ENCODE results near the gene REXO1. TPM values are rescaled to one million over a fixed set of nuclear protein-coding genes. Genes with fewer than 3 reads are reported as not detected.

Gene REXO1
- total and polyA plus RNA-seq, 2 of the 8 experiments (the other 6 are each of a cell fraction or from before 2014, with no cell fraction given): 42.4 to 44.3 TPM

GRCh38 chr19:1807695-1808394, 40.4 kb downstream of the REXO1 start:
- H4K5ac ChIP-seq (ENCODE audit: insufficient read length, low read depth, low read length): no peak overlapping the region
- 87% methylated on average over 30 of the region's 30 CpGs; no CpG with 5 or more reads in 1 of the 2 experiments for WGBS, 2 experiments (ENCODE audit: extremely low coverage in 1 of 2, insufficient coverage in 1 of 2, insufficient read length in 1 of 2, insufficient replicate concordance in 2 of 2, low coverage in 1 of 2, low lambda C conversion rate in 2 of 2, missing lambda C conversion rate in 1 of 2)
- CTCF ChIA-PET (ENCODE audit: partially characterized antibody): interaction anchor here (0.6 to 6.2 kb wide), 8 partner anchors 12 to 187 kb away, joined by 3 to 73 read pairs (median 4); no protein-coding TSS in a partner anchor
- no peak overlapping the region for H3K4me3 ChIP-seq (ENCODE audit: extremely low read depth in 1 of 4, insufficient read depth in 2 of 4, low read depth in 3 of 4, low read length in 4 of 4)
- H3K23ac ChIP-seq (ENCODE audit: insufficient read length): no peak overlapping the region
- H3K14ac ChIP-seq (ENCODE audit: insufficient read length): no peak overlapping the region
- H3K56ac ChIP-seq (replicated peaks; ENCODE audit: insufficient read length, low read depth, low read length): no peak overlapping the region
- DNase-seq (ENCODE audit: low read depth in 1 of 2, low spot score in 2 of 2): no peak
- no peak overlapping the region for H2AFZ ChIP-seq (ENCODE audit: low read length)
- H3K4ac ChIP-seq (replicated peaks; ENCODE audit: insufficient read length, low read depth, low read length): no peak overlapping the region
- no peak overlapping the region for H2BK15ac ChIP-seq (ENCODE audit: low read length)
- no peaks in the 10 kb centered on the region for H3K79me2 ChIP-seq (ENCODE audit: control insufficient read depth in 1 of 2, insufficient read depth in 2 of 2, low read length in 2 of 2)
- H3K27ac ChIP-seq (ENCODE audit: low read depth, low read length): no peak overlapping the region
- H3K4me2 ChIP-seq (ENCODE audit: insufficient read depth in 1 of 2, low read depth in 2 of 2, low read length in 2 of 2): no peak overlapping the region
- H2BK20ac ChIP-seq (ENCODE audit: low read length): no peak overlapping the region
- H3K18ac ChIP-seq (ENCODE audit: extremely low read depth, low read length): no peak overlapping the region
- H2BK120ac ChIP-seq (replicated peaks; ENCODE audit: low read depth, low read length): no peak overlapping the region
- H4K91ac ChIP-seq (replicated peaks; ENCODE audit: insufficient read length, low read length): no peak overlapping the region
- H2BK12ac ChIP-seq (ENCODE audit: low read depth, low read length): no peak overlapping the region
- H3K4me1 ChIP-seq (replicated peaks in 1 of 4; ENCODE audit: control insufficient read depth in 3 of 4, insufficient read depth in 4 of 4, low read length in 3 of 4): no peaks in the 10 kb centered on the region; a peak in 1 of 7 replicates
- H4K20me1 ChIP-seq (replicated peaks in 1 of 2; ENCODE audit: control insufficient read depth in 1 of 2, insufficient read depth in 2 of 2, low read length in 2 of 2): no peaks in the 10 kb centered on the region
- peaks cover 0 to 6% (median 0%) of the 10 kb centered on the region in 4 experiments; a peak in 3 of 7 replicates for H3K27me3 ChIP-seq (replicated peaks in 1 of 4; ENCODE audit: control insufficient read depth in 3 of 4, extremely low read depth in 1 of 4, insufficient read depth in 3 of 4, low read length in 3 of 4)
- FAIRE-seq: no peak
- H2AK5ac ChIP-seq (ENCODE audit: low read depth, low read length): no peak overlapping the region
- H3K79me1 ChIP-seq (ENCODE audit: low read depth, low read length): no peaks in the 10 kb centered on the region; the same call in 1 of the 2 replicates
- H3K23me2 ChIP-seq (ENCODE audit: low read depth, low read length): peaks cover 2% of the 10 kb centered on the region
- H3K9me3 ChIP-seq (ENCODE audit: insufficient read depth in 2 of 2, low read depth in 1 of 2, low read length in 1 of 2): no peaks in the 10 kb centered on the region
- H4K8ac ChIP-seq (ENCODE audit: extremely low read depth, insufficient read depth, low read length): no peak overlapping the region
- H3K36me3 ChIP-seq (ENCODE audit: control insufficient read depth in 2 of 4, insufficient read depth in 4 of 4, low read length in 3 of 4): no peaks in the 10 kb centered on the region
- H2BK5ac ChIP-seq (ENCODE audit: low read depth, low read length): 0 out of 2 replicates have a peak overlapping the region, but pooled peaks have one; percentile 16
- H3K9ac ChIP-seq (replicated peaks in 1 of 4; ENCODE audit: extremely low read depth in 1 of 4, low read depth in 3 of 4, low read length in 3 of 4): no peak overlapping the region
- POLR2A ChIA-PET (ENCODE audit: partially characterized antibody): no interaction called here
- TF ChIP-seq SP1 (IDR thresholded peaks at IDR 0.05; ENCODE audit: low read depth, low read length) (no peak), CREB1 (IDR thresholded peaks at IDR 0.05) (no peak), GABPA (IDR thresholded peaks at IDR 0.05; ENCODE audit: borderline replicate concordance, insufficient read depth, low read length) (no peak), BRCA1 (IDR thresholded peaks at IDR 0.05; ENCODE audit: low read depth, low read length) (no peak), MAX (IDR thresholded peaks at IDR 0.05) (no peak), USF2 (IDR thresholded peaks at IDR 0.05; ENCODE audit: low read length) (no peak), E2F6 (IDR thresholded peaks at IDR 0.05) (no peak), SRF (IDR thresholded peaks at IDR 0.05; ENCODE audit: low read depth, low read length) (no peak), POLR2A (IDR thresholded peaks at IDR 0.05; ENCODE audit: control extremely low read depth in 1 of 2, low read depth in 2 of 2, low read length in 2 of 2) (no peak), CHD1 (IDR thresholded peaks at IDR 0.05; ENCODE audit: low read depth, low read length) (no peak), KDM5A (IDR thresholded peaks at IDR 0.05; ENCODE audit: low read length) (no peak), SAP30 (IDR thresholded peaks at IDR 0.05; ENCODE audit: insufficient read depth, insufficient replicate concordance, low read length) (no peak)

Data from H1 (cell line).